K562 (cell line): Measurements from ENCODE around the gene CRACR2B. TPM values are rescaled to one million over a fixed set of nuclear protein-coding genes. Genes with fewer than 3 reads are reported as not detected.

Experiments
- ATAC-seq: fragments of 200-7000 bp; cut with Tn5 transposase; 3 replicates; pipeline ENCODE4 v1.9.1; 2020; ENCODE audit warnings: moderate library complexity
- BruUV-seq: library from RNA; stranded (reverse); fragments of 400-500 nt; replicated peaks from 2 replicates; lab custom pipeline; 2021; lab: Mats Ljungman, UMichigan
- CTCF ChIA-PET: fragments of 300-600 bp; formaldehyde crosslinking; extraction: SDS; loops from one replicate; lab custom pipeline; 2021; ENCODE audit warnings: low intra/inter-chr PET ratio; lab: Yijun Ruan, JAX
- POLR2A ChIA-PET: fragments of 300-600, 350-650 bp; sonication (Branson Sonifier 250); formaldehyde crosslinking; extraction: SDS; loops from one replicate; lab custom pipeline; 2021; ENCODE audit warnings: antibody characterized with exemption, inconsistent platforms; lab: Yijun Ruan, JAX
- DNase-seq, 4 experiments: peaks; one replicate each; pipeline versions ENCODE4 v3.0.0 to v3.0.0-alpha.2; 2011 to 2018; ENCODE audit warnings: low spot score in 3 of 4, mixed read lengths in 3 of 4; ENCODE audit errors: extremely low read depth in 1 of 4
- FAIRE-seq: peaks from 2 replicates; lab custom pipeline; 2011; peaks lifted over from hg19 to GRCh38; lab: Jason Lieb, UNC
- H2AFZ ChIP-seq: 2 replicates; pipeline ENCODE4 v1.6.0; 2011; ENCODE audit warnings: low read depth, low read length, control low read depth, inconsistent platforms
- H3K27ac ChIP-seq: fragments of 200-600 bp; 3 replicates; pipeline ENCODE4 v1.8.0; 2011; ENCODE audit warnings: low read depth, mild to moderate bottlenecking, control low read depth, inconsistent platforms, low read length, moderate library complexity, mixed read lengths; ENCODE audit errors: extremely low read depth
- H3K27me3 ChIP-seq, 2 experiments: fragments of 300-600 bp in 1 of 2; 2 replicates in 1 of 2; 3 replicates in 1 of 2; pipeline versions ENCODE4 v1.6.0 to v1.8.0; 2011; ENCODE audit warnings: inconsistent platforms in 2 of 2, low read length in 2 of 2, mild to moderate bottlenecking in 1 of 2, mixed read lengths in 1 of 2, moderate library complexity in 1 of 2; ENCODE audit not compliant: control insufficient read depth in 2 of 2, insufficient read depth in 2 of 2
- H3K36me3 ChIP-seq: fragments of 300-600 bp; 3 replicates; pipeline ENCODE4 v1.8.0; 2011; ENCODE audit warnings: mild to moderate bottlenecking, low read length, inconsistent platforms; ENCODE audit not compliant: control insufficient read depth, insufficient read depth
- H3K4me1 ChIP-seq, 2 experiments: fragments of 200-600 bp in 1 of 2; replicated peaks in 1 of 2; 2 replicates in 1 of 2; 3 replicates in 1 of 2; pipeline versions ENCODE4 v1.5.1 to v1.8.0; 2011; ENCODE audit warnings: inconsistent platforms in 2 of 2, low read length in 2 of 2, mild to moderate bottlenecking in 1 of 2, mixed read lengths in 1 of 2, moderate library complexity in 1 of 2; ENCODE audit not compliant: control insufficient read depth in 2 of 2, insufficient read depth in 2 of 2
- H3K4me2 ChIP-seq: 2 replicates; pipeline ENCODE4 v1.6.1; 2011; ENCODE audit warnings: low read length, control low read depth, inconsistent platforms, mixed read lengths; ENCODE audit not compliant: insufficient read depth
- H3K4me3 ChIP-seq: fragments of 200-600 bp; sonication (generic), shearing (Covaris generic); 2 replicates; pipeline ENCODE4 v1.5.1; 2016; ENCODE audit warnings: control low read depth, inconsistent platforms
- H3K79me2 ChIP-seq: fragments of 200-600 bp; 3 replicates; pipeline ENCODE4 v1.8.0; 2011; ENCODE audit warnings: low read length, inconsistent platforms; ENCODE audit not compliant: control insufficient read depth, insufficient read depth
- H3K9ac ChIP-seq, 2 experiments: 2 replicates each; pipeline versions ENCODE4 v1.6.0 to v1.6.1; 2011; ENCODE audit warnings: low read depth in 2 of 2, low read length in 2 of 2, control low read depth in 1 of 2, inconsistent platforms in 1 of 2, mild to moderate bottlenecking in 1 of 2, mixed read lengths in 1 of 2; ENCODE audit not compliant: insufficient read depth in 1 of 2
- H3K9me1 ChIP-seq: one replicate; pipeline ENCODE4 v1.6.0; 2011; ENCODE audit warnings: inconsistent platforms, mild to moderate bottlenecking, low read length, moderate library complexity; ENCODE audit not compliant: control insufficient read depth, insufficient read depth
- H3K9me3 ChIP-seq: replicated peaks from 2 replicates; pipeline ENCODE4 v1.5.1; 2011; ENCODE audit warnings: low read depth, low read length, inconsistent platforms; ENCODE audit not compliant: control insufficient read depth, insufficient read depth
- H4K20me1 ChIP-seq: replicated peaks from 2 replicates; pipeline ENCODE4 v1.6.1; 2011; ENCODE audit warnings: low read length, inconsistent platforms, mixed read lengths; ENCODE audit not compliant: control insufficient read depth, insufficient read depth
- BRF1 ChIP-seq: IDR thresholded peaks from 3 replicates; pipeline ENCODE4 v1.6.1; 2011; ENCODE audit warnings: borderline replicate concordance, mild to moderate bottlenecking; ENCODE audit not compliant: insufficient read length; ENCODE audit errors: extremely low read depth
- CBFA2T3 ChIP-seq: fragments of 450-650 bp; IDR thresholded peaks from 2 replicates; pipeline ENCODE4 v1.6.1; 2017
- GABPA ChIP-seq: fragments of 200-800 bp; sonication (Bioruptor generic); conservative IDR thresholded peaks from 2 replicates; pipeline ENCODE4 v1.6.1; 2016; ENCODE audit warnings: low read depth, missing genetic modification characterization, missing compliant biosample characterization
- MAZ ChIP-seq, 2 experiments: fragments of 450-650 bp in 1 of 2; sonication (generic) in 1 of 2; formaldehyde crosslinking; IDR thresholded peaks in 1 of 2; conservative IDR thresholded peaks in 1 of 2; 2 replicates each; pipeline versions ENCODE4 v1.4.0 to v1.5.0; 2020; ENCODE audit warnings: mild to moderate bottlenecking in 1 of 2, missing genetic modification reagents in 1 of 2
- NR0B1 ChIP-seq: fragments of 450-650 bp; IDR thresholded peaks from one replicate; pipeline ENCODE4 v1.6.1; 2018; ENCODE audit warnings: mild to moderate bottlenecking, moderate library complexity; ENCODE audit not compliant: partially characterized antibody
- NR2C2 ChIP-seq, 2 experiments: fragments of 200-800 bp in 1 of 2; sonication (Bioruptor generic) in 1 of 2; sonication (generic) in 1 of 2; formaldehyde crosslinking in 1 of 2; IDR thresholded peaks; 2 replicates each; pipeline versions ENCODE4 v1.6.1 to v1.8.0; 2016 to 2022; ENCODE audit warnings: mild to moderate bottlenecking in 1 of 2, missing compliant biosample characterization in 1 of 2, missing genetic modification characterization in 1 of 2, missing genetic modification reagents in 1 of 2
- NR2F6 ChIP-seq: fragments of 450-650 bp; formaldehyde crosslinking; IDR thresholded peaks from 2 replicates; pipeline ENCODE4 v1.4.0; 2020; ENCODE audit warnings: mild to moderate bottlenecking
- PHF8 ChIP-seq: fragments of 200-600 bp; sonication (generic); IDR thresholded peaks from 2 replicates; pipeline ENCODE4 v1.6.1; 2012; ENCODE audit warnings: mixed run types, mild to moderate bottlenecking, inconsistent platforms, low read length, moderate library complexity, borderline replicate concordance
- RBM15 ChIP-seq: fragments of 200-400 bp; formaldehyde crosslinking; IDR thresholded peaks from 2 replicates; pipeline ENCODE4 v1.6.1; 2018; ENCODE audit warnings: mild to moderate bottlenecking, low read length, moderate library complexity; ENCODE audit not compliant: insufficient read depth
- RBM22 ChIP-seq: fragments of 200-400 bp; formaldehyde crosslinking; IDR thresholded peaks from 2 replicates; pipeline ENCODE4 v1.6.1; 2018; ENCODE audit warnings: low read length, low read depth; ENCODE audit not compliant: poor library complexity, severe bottlenecking
- SNAPC5 ChIP-seq: fragments of 250-450 bp; sonication (Bioruptor Pico); IDR thresholded peaks from 2 replicates; pipeline ENCODE4 v1.8.0; 2021; ENCODE audit warnings: moderate library complexity, mild to moderate bottlenecking, inconsistent platforms
- ZNF24 ChIP-seq: fragments of 450-650 bp; IDR thresholded peaks from 2 replicates; pipeline ENCODE4 v1.6.1; 2016
- ZNF592 ChIP-seq: fragments of 450-650 bp; IDR thresholded peaks from 2 replicates; pipeline ENCODE4 v1.6.1; 2017; ENCODE audit warnings: antibody characterized with exemption, mild to moderate bottlenecking
- WGBS: fragments of 100-300 bp; shearing (Covaris generic); methylation state at CpG from one replicate; pipeline ENCODE4 v1.1.6; 2016; ENCODE audit warnings: low coverage, mixed read lengths; ENCODE audit not compliant: insufficient coverage; ENCODE audit errors: missing lambda C conversion rate; 5-methylcytosine and 5-hydroxymethylcytosine counted together
- in situ Hi-C: fragments of 300-500 bp; cut with MboI; formaldehyde crosslinking; loops from 4 replicates; pipeline ENCODE4 v1.15.0; 2018; ENCODE audit warnings: inconsistent platforms, mixed read lengths
- intact Hi-C: fragments of 100-400 bp; cut with micrococcal nuclease; formaldehyde crosslinking; loops from 2 replicates; pipeline ENCODE4 v1.14.2; 2022
- polyA plus RNA-seq, 8 experiments: library from polyadenylated mRNA; depleted of rRNA in 4 of 8; stranded (reverse) in 5 of 8; unstranded in 3 of 8; fragments of >200 nt; fragmentation: Nextera tagmentation in 2 of 8; fragmentation: Illumina TruSeq in 1 of 8; extraction: Ambion mirVana in 2 of 8; extraction: Trizol in 1 of 8; gene quantifications; 2 replicates each; pipeline versions ENCODE4 v1.2.1 to v1.2.3, GENCODE V29; 2011 to 2014; ENCODE audit warnings: inconsistent platforms in 1 of 8, missing spikeins in 1 of 8
- total RNA-seq, 7 experiments: library from RNA; depleted of rRNA in 6 of 7; stranded (reverse); fragments of >200 nt in 6 of 7; fragmentation: Illumina TruSeq in 2 of 7; extraction: Trizol in 2 of 7; gene quantifications; 2 replicates each; pipeline versions ENCODE4 v1.2.1 to v1.2.3, GENCODE V29; 2011 to 2021; ENCODE audit warnings: low replicate concordance in 1 of 7
- TF ChIP-seq, protein P1 (sequence below): sonication (generic); formaldehyde crosslinking; IDR thresholded peaks from 2 replicates; pipeline ENCODE4 v1.8.0; 2022; ENCODE audit warnings: mild to moderate bottlenecking, low read depth, missing genetic modification reagents

Gene CRACR2B
- total and polyA plus RNA-seq, 9 of the 15 experiments (the other 6 are each of a cell fraction or from before 2014, with no cell fraction given) = 0.10 to 51.0 (median 6.0) TPM

- H3K27ac ChIP-seq = peak within 1 kb of the TSS; percentile 94
- peaks cover 7% of the 10 kb centered on the region for H4K20me1 ChIP-seq
- ChIA-PET CTCF (no interaction called here), POLR2A (interaction anchor here (0.6 to 2.3 kb wide), 5 partner anchors 8 to 149 kb away, joined by 3 to 11 read pairs (median 5); partner anchors contain the start of gene PNPLA2)
- no peaks in the 10 kb centered on the region for H3K9me3 ChIP-seq
- intact Hi-C loops (loop anchor here (2.0 kb wide), 1 partner anchor 28 kb away; the partner anchor contains the start of gene PIDD1), in situ Hi-C loops (no loop called here)
- peaks cover 34% of the 10 kb centered on the region; the same call in 1 of the 3 replicates for H3K36me3 ChIP-seq
- H3K4me3 ChIP-seq = peak within 1 kb of the TSS; percentile 87
- BruUV-seq = no TSS peak
- peak within 1 kb of the TSS; percentile 95 for H2AFZ ChIP-seq
- WGBS = 0% methylated on average over 39 of the region's 67 CpGs
- DNase-seq (peak; percentile 73 to 84 (median 78)), FAIRE-seq (no peak), ATAC-seq (peak; percentile 76)
- peaks cover 44% of the 10 kb centered on the region for H3K79me2 ChIP-seq
- peak within 1 kb of the TSS; percentile 85 for H3K4me2 ChIP-seq
- H3K9ac ChIP-seq = peak within 1 kb of the TSS; percentile 92 to 96
- peaks cover 5% of the 10 kb centered on the region for H3K9me1 ChIP-seq
- H3K4me1 ChIP-seq = peaks cover 23 to 91% of the 10 kb centered on the region in 2 experiments
- no peaks in the 10 kb centered on the region for H3K27me3 ChIP-seq
- TF ChIP-seq PHF8 = peak; percentile 78; the same call in 1 of the 2 replicates
- TF ChIP-seq RBM15 = no peak
- TF ChIP-seq GABPA (tag) = 0 out of 2 replicates have a peak, but pooled peaks have one; percentile 16
- no peak for TF ChIP-seq RBM22
- no peak for TF ChIP-seq NR0B1
- no peak for TF ChIP-seq SNAPC5 (CRISPR knock-in tag)
- TF ChIP-seq ZNF592 = peak; percentile 8; the same call in 1 of the 2 replicates
- TF ChIP-seq BRF1 = no peak
- TF ChIP-seq CBFA2T3 = no peak
- TF ChIP-seq NR2F6 = no peak
- TF ChIP-seq, protein P1, sequence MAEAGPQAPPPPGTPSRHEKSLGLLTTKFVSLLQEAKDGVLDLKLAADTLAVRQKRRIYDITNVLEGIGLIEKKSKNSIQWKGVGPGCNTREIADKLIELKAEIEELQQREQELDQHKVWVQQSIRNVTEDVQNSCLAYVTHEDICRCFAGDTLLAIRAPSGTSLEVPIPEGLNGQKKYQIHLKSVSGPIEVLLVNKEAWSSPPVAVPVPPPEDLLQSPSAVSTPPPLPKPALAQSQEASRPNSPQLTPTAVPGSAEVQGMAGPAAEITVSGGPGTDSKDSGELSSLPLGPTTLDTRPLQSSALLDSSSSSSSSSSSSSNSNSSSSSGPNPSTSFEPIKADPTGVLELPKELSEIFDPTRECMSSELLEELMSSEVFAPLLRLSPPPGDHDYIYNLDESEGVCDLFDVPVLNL (CRISPR knock-in tag) = no peak
- TF ChIP-seq NR2C2 (CRISPR knock-in tag; IDR thresholded peaks at IDR 0.05) = no peak
- TF ChIP-seq NR2C2 (tag; IDR thresholded peaks at IDR 0.05) = 0 out of 2 replicates have a peak, but pooled peaks have one; percentile 31
- no peak for TF ChIP-seq ZNF24
- peak; percentile 74 to 76 for TF ChIP-seq MAZ (CRISPR knock-in tag; conservative IDR thresholded peaks at IDR 0.05 in 1 of 2, IDR thresholded peaks at IDR 0.05 in 1 of 2)
These were observed 4.9 kb downstream of the CRACR2B start, which contains the start of gene CD151 for GRCh38 chr11:832529-833113. CD151 (plus strand) TSS chr11:832952; CDS start chr11:836070, 3,118 bp downstream.
